ENCODE data around the gene OR6Q1.

- TF ChIP-seq POLR2AphosphoS5 (IDR thresholded peaks at IDR 0.05; ENCODE audit: low read depth, low read length) (no peak), REST (IDR thresholded peaks at IDR 0.05; ENCODE audit: insufficient read depth in 1 of 2, low read depth in 2 of 2, low read length in 1 of 2) (no peak)
- TF ChIP-seq, protein P1, sequence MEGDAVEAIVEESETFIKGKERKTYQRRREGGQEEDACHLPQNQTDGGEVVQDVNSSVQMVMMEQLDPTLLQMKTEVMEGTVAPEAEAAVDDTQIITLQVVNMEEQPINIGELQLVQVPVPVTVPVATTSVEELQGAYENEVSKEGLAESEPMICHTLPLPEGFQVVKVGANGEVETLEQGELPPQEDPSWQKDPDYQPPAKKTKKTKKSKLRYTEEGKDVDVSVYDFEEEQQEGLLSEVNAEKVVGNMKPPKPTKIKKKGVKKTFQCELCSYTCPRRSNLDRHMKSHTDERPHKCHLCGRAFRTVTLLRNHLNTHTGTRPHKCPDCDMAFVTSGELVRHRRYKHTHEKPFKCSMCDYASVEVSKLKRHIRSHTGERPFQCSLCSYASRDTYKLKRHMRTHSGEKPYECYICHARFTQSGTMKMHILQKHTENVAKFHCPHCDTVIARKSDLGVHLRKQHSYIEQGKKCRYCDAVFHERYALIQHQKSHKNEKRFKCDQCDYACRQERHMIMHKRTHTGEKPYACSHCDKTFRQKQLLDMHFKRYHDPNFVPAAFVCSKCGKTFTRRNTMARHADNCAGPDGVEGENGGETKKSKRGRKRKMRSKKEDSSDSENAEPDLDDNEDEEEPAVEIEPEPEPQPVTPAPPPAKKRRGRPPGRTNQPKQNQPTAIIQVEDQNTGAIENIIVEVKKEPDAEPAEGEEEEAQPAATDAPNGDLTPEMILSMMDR (IDR thresholded peaks at IDR 0.05), result no peak
Measured at GRCh38 chr11:58024601-58025091, 6.1 kb upstream of the OR6Q1 start.

Data from Panc1 (cell line).